T-cell (primary cell): ENCODE measurements around the gene OGA. TPM values are rescaled to one million over a fixed set of nuclear protein-coding genes. Genes with fewer than 3 reads are reported as not detected.

Experiments used
- ATAC-seq, 4 experiments: fragments of 200-7000 bp in 3 of 4; fragments of 150-1000 bp in 1 of 4; cut with Tn5 transposase; replicated peaks in 1 of 4; 1 replicate in 3 of 4; 2 replicates in 1 of 4; pipeline ENCODE4 v1.10.0; 2021; ENCODE audit warnings: moderate library complexity in 3 of 4, mild to moderate bottlenecking in 2 of 4, moderate number of reproducible peaks in 1 of 4
- CTCF ChIA-PET, 2 donors: fragments of 300-600 bp; sonication (Branson Sonifier 250); formaldehyde crosslinking; loops; one replicate each; lab custom pipeline; 2022; ENCODE audit warnings: antibody characterized with exemption in 2 of 2; lab: Charles Lee
- POLR2A ChIA-PET, 2 donors: fragments of 300-600 bp; sonication (Branson Sonifier 250); formaldehyde crosslinking; loops; one replicate each; lab custom pipeline; 2022; ENCODE audit warnings: antibody characterized with exemption in 2 of 2; lab: Charles Lee
- DNase-seq, 35 experiments: peaks; one replicate each; pipeline versions ENCODE4 v3.0.0 to v3.0.0-alpha.2; 2013 to 2023
- H3K27ac ChIP-seq: one replicate; pipeline ENCODE4 v1.5.1; 2013; ENCODE audit warnings: low read length
- H3K27me3 ChIP-seq, 2 experiments: replicated peaks in 1 of 2; 1 replicate in 1 of 2; 2 replicates in 1 of 2; pipeline versions ENCODE4 v1.6.1 to v1.7.0; 2013; ENCODE audit warnings: low read length in 1 of 2, mixed read lengths in 1 of 2; ENCODE audit not compliant: control insufficient read depth in 2 of 2, insufficient read depth in 2 of 2; ENCODE audit errors: extremely low read depth in 1 of 2
- H3K36me3 ChIP-seq, 2 donors: 1 replicate in 1 of 2; 2 replicates in 1 of 2; pipeline versions ENCODE4 v1.6.1 to v1.7.0; 2013; ENCODE audit warnings: low read length in 1 of 2; ENCODE audit not compliant: control insufficient read depth in 2 of 2, insufficient read depth in 1 of 2; ENCODE audit errors: extremely low read depth in 1 of 2
- H3K4me1 ChIP-seq, 2 experiments: 1 replicate in 1 of 2; 2 replicates in 1 of 2; pipeline versions ENCODE4 v1.6.1 to v1.7.0; 2013; ENCODE audit warnings: low read length in 2 of 2, mixed read lengths in 1 of 2; ENCODE audit not compliant: insufficient read depth in 2 of 2, control insufficient read depth in 1 of 2; ENCODE audit errors: extremely low read depth in 1 of 2
- H3K4me3 ChIP-seq, 2 donors: 1 replicate in 1 of 2; 2 replicates in 1 of 2; pipeline versions ENCODE4 v1.5.1 to v1.7.0; 2013; ENCODE audit warnings: mild to moderate bottlenecking in 2 of 2, low read length in 1 of 2, moderate library complexity in 1 of 2; ENCODE audit not compliant: control insufficient read depth in 1 of 2; ENCODE audit errors: extremely low read depth in 1 of 2
- H3K9me3 ChIP-seq: 2 replicates; pipeline ENCODE4 v1.7.0; 2013
- H3K27ac Mint-ChIP-seq, 2 donors: one replicate each; pipeline ENCODE4 v1.8.0; 2020 to 2021; ENCODE audit warnings: mild to moderate bottlenecking in 2 of 2, mixed read lengths in 2 of 2
- H3K27me3 Mint-ChIP-seq, 2 donors: one replicate each; pipeline ENCODE4 v1.8.0; 2021 to 2022; ENCODE audit warnings: mixed read lengths in 2 of 2
- H3K36me3 Mint-ChIP-seq: one replicate; pipeline ENCODE4 v1.8.0; 2021; ENCODE audit warnings: mixed read lengths
- H3K4me1 Mint-ChIP-seq, 3 donors: one replicate each; pipeline ENCODE4 v1.8.0; 2020 to 2022; ENCODE audit warnings: mixed read lengths in 3 of 3, mild to moderate bottlenecking in 1 of 3
- H3K4me3 Mint-ChIP-seq, 3 donors: one replicate each; pipeline ENCODE4 v1.8.0; 2020 to 2022; ENCODE audit warnings: mild to moderate bottlenecking in 3 of 3, mixed read lengths in 3 of 3, moderate library complexity in 3 of 3
- H3K9me3 Mint-ChIP-seq, 3 donors: one replicate each; pipeline ENCODE4 v1.8.0; 2020 to 2022; ENCODE audit warnings: mixed read lengths in 3 of 3
- WGBS: methylation state at CpG from one replicate; pipeline ENCODE4 v1.1.5; 2013; ENCODE audit warnings: missing lambda C conversion rate; ENCODE audit not compliant: insufficient coverage; 5-methylcytosine and 5-hydroxymethylcytosine counted together
- total RNA-seq, 35 experiments: library from RNA in 6 of 35; stranded (reverse) in 6 of 35; fragments of 120-200 nt in 1 of 35; gene quantifications; one replicate each; pipeline versions ENCODE4 v1.2.1 to v1.2.4 and lab custom pipeline; 2013 to 2026

The OGA gene
- total RNA-seq, 5 donors from 2014 or later (not counting 1 experiment from before 2014, with no cell fraction given), result 232 to 364 (median 244) TPM

DNA sequence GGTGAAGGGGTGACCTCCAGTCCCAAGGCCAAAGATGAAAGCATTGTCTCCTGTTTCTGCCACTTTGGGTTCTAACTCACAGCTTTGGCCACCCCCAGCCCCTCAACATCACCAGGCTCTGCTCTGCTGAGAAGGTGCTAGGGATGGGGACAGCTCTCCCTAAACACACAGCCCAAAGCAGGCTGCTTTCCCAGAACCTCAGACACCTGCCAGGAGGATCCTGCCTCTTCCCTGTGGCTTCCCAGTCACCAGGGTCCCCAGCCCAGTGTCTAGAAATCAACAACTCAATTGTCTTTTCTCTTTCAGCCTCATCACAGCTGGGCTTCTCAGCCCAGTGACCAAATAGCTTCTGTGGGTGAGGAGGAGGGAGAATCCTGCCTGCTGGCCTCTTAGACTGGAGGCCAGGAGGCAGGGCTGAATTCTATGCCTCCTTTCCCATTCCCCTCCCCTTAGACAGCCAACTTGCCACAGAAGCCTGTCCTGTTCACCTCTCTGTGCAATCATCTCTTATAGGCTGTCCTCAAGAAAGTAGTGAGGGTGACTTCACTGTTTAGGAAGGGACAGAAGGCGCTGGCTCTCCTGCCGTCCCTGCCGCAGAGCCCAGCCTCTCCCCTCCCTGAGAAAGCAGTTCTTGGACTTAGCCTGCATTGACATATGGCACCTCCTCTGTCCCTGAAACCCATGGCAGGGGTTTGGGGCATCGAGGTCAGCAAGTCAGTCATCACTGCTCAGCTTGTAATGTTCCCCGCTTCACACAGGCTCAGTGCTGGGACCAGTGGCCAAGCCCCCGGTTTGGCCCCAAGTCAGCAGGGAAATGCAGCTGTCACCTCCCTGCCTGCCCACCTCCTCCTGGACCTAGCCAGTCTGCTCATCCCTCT is 46.0 kb downstream of the OGA start:
- no peak overlapping the region for H3K4me3 Mint-ChIP-seq
- H3K27me3 Mint-ChIP-seq, result peaks cover 43 to 66% of the 10 kb centered on the region in 2 donors
- H3K27ac ChIP-seq, result no peak overlapping the region
- H3K9me3 Mint-ChIP-seq, result no peaks in the 10 kb centered on the region
- H3K27ac Mint-ChIP-seq, result no peak overlapping the region
- ChIA-PET POLR2A (no interaction called here), CTCF (interaction anchor here in 1 of 2 donors (1.5 kb wide), 1 partner anchor 9 kb away, joined by 4 read pairs; no protein-coding TSS in a partner anchor)
- H3K36me3 Mint-ChIP-seq, result no peaks in the 10 kb centered on the region
- H3K9me3 ChIP-seq, result no peaks in the 10 kb centered on the region
- 76% methylated on average over 6 of the region's 6 CpGs for WGBS
- no peak overlapping the region for H3K4me3 ChIP-seq
- peaks cover 3 to 25% of the 10 kb centered on the region in 2 experiments for H3K4me1 ChIP-seq
- no peaks in the 10 kb centered on the region for H3K36me3 ChIP-seq
- peaks cover 19 to 24% (median 20%) of the 10 kb centered on the region in 3 donors for H3K4me1 Mint-ChIP-seq
- DNase-seq (no peak), ATAC-seq (no peak)
- peaks cover 15 to 83% of the 10 kb centered on the region in 2 experiments for H3K27me3 ChIP-seq

- Mint-ChIP-seq H3K27me3 (peaks cover 37 to 63% of the 10 kb centered on the region in 2 donors), H3K9me3 (no peaks in the 10 kb centered on the region), H3K4me3 (no peak overlapping the region), H3K36me3 (no peaks in the 10 kb centered on the region), H3K27ac (no peak overlapping the region), H3K4me1 (peaks cover 15 to 20% (median 19%) of the 10 kb centered on the region in 3 donors)
- Histone ChIP-seq H3K4me3 (no peak overlapping the region), H3K27me3 (peaks cover 13 to 80% of the 10 kb centered on the region in 2 experiments), H3K4me1 (peaks cover under 1 to 21% of the 10 kb centered on the region in 2 experiments), H3K27ac (no peak overlapping the region), H3K36me3 (no peaks in the 10 kb centered on the region), H3K9me3 (no peaks in the 10 kb centered on the region)
- no peak for DNase-seq
- ChIA-PET POLR2A (no interaction called here), CTCF (no interaction called here)
- WGBS, result 88% methylated on average over 7 of the region's 10 CpGs
- no peak for ATAC-seq
Measured at GRCh38 chr10:101771380-101771779, 46.9 kb downstream of the OGA start.

DNA sequence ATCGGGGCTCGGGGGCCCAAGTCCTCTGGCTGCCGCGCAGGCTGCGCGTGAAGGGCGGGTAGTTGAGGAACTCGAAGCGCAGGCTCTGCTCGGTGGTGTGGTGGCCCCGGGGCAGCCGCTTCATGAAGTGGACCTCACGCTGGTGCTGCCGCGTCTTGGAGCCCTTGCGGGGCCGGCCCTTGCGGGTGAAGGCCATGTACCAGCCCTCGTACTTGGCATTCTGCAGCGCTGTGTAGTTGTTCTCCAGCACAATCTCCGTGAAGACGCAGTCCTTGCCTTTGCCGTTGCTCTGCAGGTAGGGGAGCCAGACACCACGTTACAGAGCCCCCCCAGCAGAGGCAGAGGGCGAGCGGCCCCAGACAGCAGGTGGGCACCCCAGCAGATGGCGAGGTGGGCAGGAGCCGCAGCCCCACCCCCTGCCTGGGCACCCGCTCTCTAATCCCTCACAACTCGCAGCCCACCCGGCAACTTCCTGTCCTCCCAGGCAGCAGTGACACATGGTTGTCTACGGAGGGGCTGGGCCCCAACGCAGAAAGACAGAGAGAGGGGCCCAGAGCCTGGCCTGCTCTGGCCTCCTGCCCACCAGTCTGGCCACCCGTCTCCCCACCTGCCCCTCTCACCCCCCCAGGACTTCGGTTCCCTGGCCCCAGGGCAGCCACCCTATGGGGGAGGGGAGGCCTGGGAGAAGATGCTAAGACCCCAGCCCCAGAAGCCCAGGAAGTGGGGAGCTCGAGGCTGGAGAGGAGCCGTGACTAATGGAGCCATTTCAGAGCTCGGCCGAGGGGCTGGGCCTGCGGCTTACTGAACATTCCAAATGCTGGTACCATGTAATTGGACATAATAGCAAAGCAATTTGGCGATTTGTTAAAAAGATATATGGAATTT is 47.7 kb downstream of the OGA start:
- H3K4me3 ChIP-seq, result no peak overlapping the region
- no peak overlapping the region for H3K27ac ChIP-seq
- ATAC-seq (no peak), DNase-seq (no peak)
- Mint-ChIP-seq H3K4me1 (peaks cover 15 to 20% (median 19%) of the 10 kb centered on the region in 3 donors), H3K27me3 (peaks cover 37 to 68% of the 10 kb centered on the region in 2 donors), H3K36me3 (no peaks in the 10 kb centered on the region), H3K9me3 (no peaks in the 10 kb centered on the region), H3K4me3 (no peak overlapping the region), H3K27ac (no peak overlapping the region)
- CTCF ChIA-PET, result no interaction called here
- WGBS, result 73% methylated on average over 35 of the region's 41 CpGs
- peaks cover 0 to 20% of the 10 kb centered on the region in 2 experiments for H3K4me1 ChIP-seq
- POLR2A ChIA-PET, result interaction anchor here in 1 of 2 donors (0.6 kb wide), 1 partner anchor 1723 kb away, joined by 9 read pairs; no protein-coding TSS in a partner anchor
- H3K9me3 ChIP-seq, result no peaks in the 10 kb centered on the region
- H3K27me3 ChIP-seq, result peaks cover 13 to 80% of the 10 kb centered on the region in 2 experiments
- no peaks in the 10 kb centered on the region for H3K36me3 ChIP-seq

- no peaks in the 10 kb centered on the region for H3K36me3 ChIP-seq
- H3K4me1 ChIP-seq, result peaks cover 0 to 11% of the 10 kb centered on the region in 2 experiments
- no peaks in the 10 kb centered on the region for H3K9me3 ChIP-seq
- CTCF ChIA-PET, result no interaction called here
- no peak overlapping the region for H3K4me3 ChIP-seq
- H3K27me3 Mint-ChIP-seq, result peaks cover 34 to 62% of the 10 kb centered on the region in 2 donors
- DNase-seq (no peak), ATAC-seq (no peak)
- no peaks in the 10 kb centered on the region for H3K9me3 Mint-ChIP-seq
- no CpG with 5 or more reads among the region's 5 CpGs for WGBS
- H3K27me3 ChIP-seq, result peaks cover 13 to 75% of the 10 kb centered on the region in 2 experiments
- peaks cover 13 to 14% (median 14%) of the 10 kb centered on the region in 3 donors for H3K4me1 Mint-ChIP-seq
- no peak overlapping the region for H3K4me3 Mint-ChIP-seq
- POLR2A ChIA-PET, result interaction anchor here in 1 of 2 donors (0.6 kb wide), 1 partner anchor 1724 kb away, joined by 9 read pairs; no protein-coding TSS in a partner anchor
- no peak overlapping the region for H3K27ac Mint-ChIP-seq
- H3K27ac ChIP-seq, result no peak overlapping the region
- H3K36me3 Mint-ChIP-seq, result no peaks in the 10 kb centered on the region
Measured at GRCh38 chr10:101769541-101770180, 48.6 kb downstream of the OGA start.

GRCh38 chr10:101768791-101769170 is 49.5 kb downstream of the OGA start:
- ATAC-seq, result no peak
- peaks cover 9 to 67% of the 10 kb centered on the region in 2 experiments for H3K27me3 ChIP-seq
- H3K9me3 Mint-ChIP-seq, result no peaks in the 10 kb centered on the region
- DNase-seq, result no peak
- no peak overlapping the region for H3K27ac ChIP-seq
- H3K9me3 ChIP-seq, result no peaks in the 10 kb centered on the region
- H3K4me1 Mint-ChIP-seq, result peaks cover 5% of the 10 kb centered on the region in 3 donors
- peaks cover 27 to 56% of the 10 kb centered on the region in 2 donors for H3K27me3 Mint-ChIP-seq
- 73% methylated on average over 8 of the region's 8 CpGs for WGBS
- no peaks in the 10 kb centered on the region for H3K36me3 Mint-ChIP-seq
- ChIA-PET CTCF (no interaction called here), POLR2A (interaction anchor here in 1 of 2 donors (0.6 kb wide), 1 partner anchor 1109 kb away, joined by 7 read pairs; no protein-coding TSS in a partner anchor)
- no peak overlapping the region for H3K27ac Mint-ChIP-seq
- H3K4me3 Mint-ChIP-seq, result no peak overlapping the region
- H3K36me3 ChIP-seq, result no peaks in the 10 kb centered on the region
- H3K4me3 ChIP-seq, result no peak overlapping the region
- peaks cover 0 to 3% of the 10 kb centered on the region in 2 experiments for H3K4me1 ChIP-seq
